Activated T-cell treated with anti-CD3 and anti-CD28 coated beads, Interleukin-2, amount 50 U/mL, for 72 hours (primary cell): ENCODE results near the gene LRRK2. TPM values are rescaled to one million over a fixed set of nuclear protein-coding genes. Genes with fewer than 3 reads are reported as not detected.
"Not testable (repeated sequence)": the region's sequence is repeated elsewhere in the genome, so short reads cannot be mapped to it uniquely, and the experiment has no call there.

ENCODE experiments used
- ATAC-seq, 2 donors: fragments of 150-1000 bp; cut with Tn5 transposase; replicated peaks in 1 of 2; 2 replicates each; pipeline ENCODE4 v1.10.0; 2021; ENCODE audit warnings: moderate library complexity in 2 of 2, mild to moderate bottlenecking in 1 of 2
- DNase-seq, 2 donors: peaks; one replicate each; pipeline ENCODE4 v3.0.0; 2021 to 2022; ENCODE audit warnings: mixed read lengths in 1 of 2
- H3K27ac Mint-ChIP-seq: one replicate; pipeline ENCODE4 v1.8.0; 2022; ENCODE audit warnings: mild to moderate bottlenecking, moderate library complexity, mixed read lengths
- H3K27me3 Mint-ChIP-seq: one replicate; pipeline ENCODE4 v1.8.0; 2022; ENCODE audit warnings: low read depth, mixed read lengths
- H3K36me3 Mint-ChIP-seq, 2 donors: one replicate each; pipeline ENCODE4 v1.8.0; 2022; ENCODE audit warnings: mixed read lengths in 2 of 2, mild to moderate bottlenecking in 1 of 2; ENCODE audit not compliant: insufficient read depth in 2 of 2
- H3K4me1 Mint-ChIP-seq: one replicate; pipeline ENCODE4 v1.8.0; 2022; ENCODE audit warnings: low read depth, mixed read lengths
- H3K4me3 Mint-ChIP-seq, 2 donors: one replicate each; pipeline ENCODE4 v1.8.0; 2022; ENCODE audit warnings: mild to moderate bottlenecking in 2 of 2, mixed read lengths in 2 of 2, moderate library complexity in 2 of 2
- H3K9me3 Mint-ChIP-seq, 2 donors: one replicate each; pipeline ENCODE4 v1.8.0; 2022; ENCODE audit warnings: mixed read lengths in 2 of 2
- total RNA-seq, 2 donors: library from RNA; stranded (reverse); gene quantifications; one replicate each; pipeline ENCODE4 v1.2.3, GENCODE V29; 2022

Gene LRRK2
- total RNA-seq, 2 donors from 2014 or later = not detected

DNA sequence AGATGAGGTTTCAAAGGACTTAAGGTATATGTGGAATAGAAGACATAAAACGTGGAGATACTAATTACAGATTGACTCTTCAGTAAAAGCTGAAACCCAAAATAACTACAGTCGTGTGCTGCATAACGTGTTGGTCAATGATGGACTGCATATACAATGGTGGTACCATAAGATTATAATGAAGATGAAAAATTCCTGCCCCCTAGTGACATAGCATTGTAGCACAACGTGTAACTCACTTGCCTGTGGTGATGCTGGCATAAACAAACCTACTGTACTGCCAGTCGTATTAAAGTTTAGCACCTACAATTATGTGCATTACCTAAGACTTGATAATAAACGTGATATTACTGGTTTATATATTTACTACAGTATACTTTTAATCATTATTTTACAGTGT, 150.3 kb downstream of the LRRK2 start:
- ATAC-seq = no peak
- Mint-ChIP-seq H3K4me1 (no peaks in the 10 kb centered on the region), H3K9me3 (peaks cover 0 to 2% of the 10 kb centered on the region in 2 donors), H3K4me3 (no peak overlapping the region), H3K27ac (no peak overlapping the region), H3K36me3 (no peaks in the 10 kb centered on the region), H3K27me3 (no peaks in the 10 kb centered on the region)
- no peak for DNase-seq

DNA sequence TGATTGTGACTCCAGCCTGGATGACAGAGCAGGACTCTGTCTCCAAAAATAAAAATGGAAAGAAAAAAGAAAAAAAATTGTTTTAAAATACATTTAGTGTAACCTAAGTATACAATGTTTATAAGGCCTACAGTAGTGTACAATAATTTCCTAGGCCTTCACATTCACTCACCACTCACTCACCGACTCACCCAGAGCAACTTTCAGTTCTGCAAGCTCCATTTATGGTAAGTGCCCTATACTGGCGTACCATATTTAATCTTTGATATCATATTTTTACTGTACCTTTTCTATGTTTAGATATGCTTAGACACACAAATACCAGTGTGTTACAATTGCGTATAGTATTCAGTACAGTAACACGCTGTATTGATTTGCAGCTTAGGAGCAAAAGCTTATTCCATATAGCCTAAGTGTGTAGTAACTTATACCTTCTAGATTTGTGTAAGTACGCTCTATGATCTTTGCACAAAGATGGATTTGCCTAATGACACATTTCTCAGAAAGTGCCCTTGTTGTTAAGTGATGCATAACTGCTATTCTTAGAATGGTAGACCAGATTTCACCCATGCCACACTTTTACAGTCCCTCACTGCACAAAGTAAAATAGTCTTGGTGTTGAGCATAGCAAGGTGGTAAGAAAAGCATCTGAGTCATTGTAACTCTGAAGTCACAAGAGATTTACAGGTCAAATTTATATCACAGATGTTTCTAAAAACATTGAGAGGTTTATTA, 151.9 kb downstream of the LRRK2 start:
- Mint-ChIP-seq H3K4me1 (no peaks in the 10 kb centered on the region), H3K27ac (no peak overlapping the region), H3K9me3 (peaks cover 0 to 2% of the 10 kb centered on the region in 2 donors), H3K4me3 (no peak overlapping the region), H3K27me3 (no peaks in the 10 kb centered on the region), H3K36me3 (no peaks in the 10 kb centered on the region)
- DNase-seq (no peak), ATAC-seq (no peak)

DNA sequence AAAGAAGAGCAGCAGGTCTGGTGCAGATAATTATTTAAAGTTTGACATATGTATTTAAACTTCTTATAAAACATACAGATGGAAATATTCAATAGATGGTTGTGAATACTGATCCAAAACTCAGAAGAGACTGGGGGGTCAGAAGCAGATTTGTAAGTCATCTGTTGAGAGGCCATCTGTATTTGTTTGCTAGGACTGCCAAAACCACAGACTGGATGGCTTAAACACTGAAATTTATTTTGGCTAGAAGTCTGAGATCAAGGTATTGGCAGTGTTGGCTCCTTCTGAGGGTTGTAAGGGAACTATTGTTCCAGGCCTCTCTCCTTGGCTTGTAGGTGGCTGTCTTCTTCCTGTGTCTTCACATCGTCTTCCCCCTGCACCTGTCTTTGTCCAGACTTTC, 153.9 kb downstream of the LRRK2 start:
- ATAC-seq (no peak), DNase-seq (no peak)
- H3K4me3 Mint-ChIP-seq = no peak overlapping the region
- no peaks in the 10 kb centered on the region for H3K4me1 Mint-ChIP-seq
- no peak overlapping the region for H3K27ac Mint-ChIP-seq
- no peaks in the 10 kb centered on the region for H3K36me3 Mint-ChIP-seq
- H3K9me3 Mint-ChIP-seq = peaks cover 0 to 2% of the 10 kb centered on the region in 2 donors
- no peaks in the 10 kb centered on the region for H3K27me3 Mint-ChIP-seq

GRCh38 chr12:40382217-40382616, 157.4 kb downstream of the LRRK2 start:
- no peak for ATAC-seq
- H3K4me3 Mint-ChIP-seq = no peak overlapping the region
- H3K36me3 Mint-ChIP-seq = no peaks in the 10 kb centered on the region
- DNase-seq = no peak
- H3K9me3 Mint-ChIP-seq = peaks cover 0 to 2% of the 10 kb centered on the region in 2 donors
- no peaks in the 10 kb centered on the region for H3K27me3 Mint-ChIP-seq
- H3K4me1 Mint-ChIP-seq = no peaks in the 10 kb centered on the region
- no peak overlapping the region for H3K27ac Mint-ChIP-seq

GRCh38 chr12:40387279-40387678, 162.5 kb downstream of the LRRK2 start:
- H3K9me3 Mint-ChIP-seq, H3K4me3 Mint-ChIP-seq, H3K27me3 Mint-ChIP-seq, DNase-seq, H3K4me1 Mint-ChIP-seq, ATAC-seq, H3K27ac Mint-ChIP-seq, H3K36me3 Mint-ChIP-seq: not testable (repeated sequence)

- Mint-ChIP-seq H3K9me3 (no peaks in the 10 kb centered on the region), H3K27ac (no peak overlapping the region), H3K4me1 (no peaks in the 10 kb centered on the region), H3K36me3 (no peaks in the 10 kb centered on the region), H3K27me3 (no peaks in the 10 kb centered on the region), H3K4me3 (no peak overlapping the region)
- DNase-seq = no peak
- no peak for ATAC-seq
Observed at GRCh38 chr12:40390980-40391379, 166.2 kb downstream of the LRRK2 start.

DNA sequence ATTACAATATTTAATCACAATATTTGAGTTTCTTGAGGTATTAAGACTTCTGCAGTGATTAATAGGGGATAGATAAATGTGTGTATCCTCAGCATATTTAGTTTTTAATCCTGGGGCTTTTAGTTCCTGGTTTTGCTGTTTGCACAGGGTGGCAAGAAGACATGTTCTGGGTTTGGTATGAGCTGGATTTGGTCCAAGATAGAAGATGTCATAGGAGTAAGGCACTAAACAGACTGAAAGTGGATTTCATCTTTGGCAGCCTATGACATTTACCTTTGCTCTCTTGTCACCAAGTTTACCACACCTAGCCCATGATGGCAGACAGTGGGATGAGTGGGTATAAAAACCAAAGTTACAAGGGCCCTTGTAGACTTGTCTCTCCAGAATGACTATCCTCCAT, 168.2 kb downstream of the LRRK2 start:
- no peak for DNase-seq
- no peaks in the 10 kb centered on the region for H3K9me3 Mint-ChIP-seq
- no peak for ATAC-seq
- no peaks in the 10 kb centered on the region for H3K36me3 Mint-ChIP-seq
- no peak overlapping the region for H3K27ac Mint-ChIP-seq
- H3K27me3 Mint-ChIP-seq = no peaks in the 10 kb centered on the region
- no peaks in the 10 kb centered on the region for H3K4me1 Mint-ChIP-seq
- H3K4me3 Mint-ChIP-seq = no peak overlapping the region

GRCh38 chr12:40399656-40400055, 174.9 kb downstream of the LRRK2 start:
- Mint-ChIP-seq H3K9me3 (no peaks in the 10 kb centered on the region), H3K27me3 (no peaks in the 10 kb centered on the region), H3K4me1 (no peaks in the 10 kb centered on the region), H3K27ac (no peak overlapping the region), H3K36me3 (no peaks in the 10 kb centered on the region), H3K4me3 (no peak overlapping the region)
- no peak for ATAC-seq
- DNase-seq = no peak

- Mint-ChIP-seq H3K27me3 (no peaks in the 10 kb centered on the region), H3K9me3 (no peaks in the 10 kb centered on the region), H3K4me1 (no peaks in the 10 kb centered on the region), H3K4me3 (no peak overlapping the region), H3K36me3 (no peaks in the 10 kb centered on the region), H3K27ac (no peak overlapping the region)
- no peak for DNase-seq
- ATAC-seq = no peak
Observed at GRCh38 chr12:40405419-40405818, 180.6 kb downstream of the LRRK2 start.

Other genes with a start within 250 kb of the LRRK2 start
- gene SLC2A13, start 118.9 kb upstream of the LRRK2 start, total RNA-seq = 1 to 10 TPM; 3.0 to 5.8 TPM